Neural crest cell (in vitro differentiated cells): ENCODE results near the gene LAMC3. TPM values are rescaled to one million over a fixed set of nuclear protein-coding genes. Genes with fewer than 3 reads are reported as not detected.

Experiments used
- DNase-seq: peaks from one replicate; pipeline ENCODE4 v3.0.0; 2021; ENCODE audit warnings: low read depth, mixed read lengths, low spot score
- H3K27ac Mint-ChIP-seq: one replicate; pipeline ENCODE4 v1.8.0; 2021; ENCODE audit warnings: mild to moderate bottlenecking, mixed read lengths; ENCODE audit not compliant: unreplicated experiment
- H3K27me3 Mint-ChIP-seq: 2 replicates; pipeline ENCODE4 v1.8.0; 2021; ENCODE audit warnings: low read depth, mild to moderate bottlenecking, mixed read lengths
- H3K36me3 Mint-ChIP-seq: 2 replicates; pipeline ENCODE4 v1.8.0; 2021; ENCODE audit warnings: low read depth, mild to moderate bottlenecking, mixed read lengths
- H3K4me1 Mint-ChIP-seq: 2 replicates; pipeline ENCODE4 v1.8.0; 2021; ENCODE audit warnings: mixed read lengths
- H3K4me3 Mint-ChIP-seq: one replicate; pipeline ENCODE4 v1.8.0; 2021; ENCODE audit warnings: mild to moderate bottlenecking, mixed read lengths
- H3K9me3 Mint-ChIP-seq: 2 replicates; pipeline ENCODE4 v1.8.0; 2021; ENCODE audit warnings: mixed read lengths
- total RNA-seq: library from RNA; stranded (reverse); gene quantifications from 2 replicates; pipeline ENCODE4 v1.2.1, GENCODE V29; 2021
- TF ChIP-seq, protein P1 (sequence below): fragments of 200-600 bp; sonication (generic); conservative IDR thresholded peaks from 2 replicates; pipeline ENCODE4 v1.5.0; 2021; ENCODE audit warnings: antibody characterized with exemption, mild to moderate bottlenecking

The LAMC3 gene
- total RNA-seq, 1 donor from 2014 or later, result 4.0 TPM

DNA sequence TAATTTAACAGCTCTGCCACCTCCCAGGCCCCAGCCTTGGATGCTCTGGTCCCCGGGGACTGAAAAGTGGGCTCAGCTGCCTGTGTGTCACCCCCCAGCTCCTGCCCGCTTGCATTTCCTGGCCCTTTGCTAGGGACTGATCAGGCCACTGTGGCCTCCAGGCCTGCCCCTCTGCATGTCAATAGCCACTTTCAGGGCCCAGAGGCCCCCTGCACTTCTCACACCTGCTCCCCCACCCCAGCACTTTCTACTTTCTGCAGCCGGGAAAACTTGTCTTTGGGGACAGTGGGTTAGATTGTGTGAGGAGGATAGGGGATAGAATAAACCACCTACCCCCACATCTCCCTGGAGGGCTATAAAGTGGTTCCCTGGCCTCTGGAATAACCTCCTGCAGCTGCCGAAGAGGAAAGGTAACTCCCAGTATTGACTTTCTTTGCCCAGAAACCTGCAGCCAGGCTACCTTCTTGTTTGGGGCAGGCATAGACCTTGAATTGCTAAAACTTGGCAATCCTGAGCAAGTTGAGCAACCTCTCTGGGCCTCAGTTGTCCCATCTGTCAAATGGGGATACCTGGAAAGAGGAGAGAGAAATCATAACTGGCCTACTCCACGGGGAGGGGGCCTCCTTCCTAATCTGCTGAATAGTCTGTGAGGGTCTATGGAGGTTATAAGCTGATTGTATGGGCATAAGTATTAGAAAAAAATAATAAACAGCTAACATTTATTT is 95.2 kb downstream of the LAMC3 start:
- no peak for DNase-seq
- Mint-ChIP-seq H3K27me3 (no peaks in the 10 kb centered on the region), H3K27ac (no peak overlapping the region), H3K36me3 (peaks cover 7% of the 10 kb centered on the region), H3K4me3 (no peak overlapping the region), H3K9me3 (no peaks in the 10 kb centered on the region), H3K4me1 (peaks cover 16% of the 10 kb centered on the region)
- TF ChIP-seq, protein P1, sequence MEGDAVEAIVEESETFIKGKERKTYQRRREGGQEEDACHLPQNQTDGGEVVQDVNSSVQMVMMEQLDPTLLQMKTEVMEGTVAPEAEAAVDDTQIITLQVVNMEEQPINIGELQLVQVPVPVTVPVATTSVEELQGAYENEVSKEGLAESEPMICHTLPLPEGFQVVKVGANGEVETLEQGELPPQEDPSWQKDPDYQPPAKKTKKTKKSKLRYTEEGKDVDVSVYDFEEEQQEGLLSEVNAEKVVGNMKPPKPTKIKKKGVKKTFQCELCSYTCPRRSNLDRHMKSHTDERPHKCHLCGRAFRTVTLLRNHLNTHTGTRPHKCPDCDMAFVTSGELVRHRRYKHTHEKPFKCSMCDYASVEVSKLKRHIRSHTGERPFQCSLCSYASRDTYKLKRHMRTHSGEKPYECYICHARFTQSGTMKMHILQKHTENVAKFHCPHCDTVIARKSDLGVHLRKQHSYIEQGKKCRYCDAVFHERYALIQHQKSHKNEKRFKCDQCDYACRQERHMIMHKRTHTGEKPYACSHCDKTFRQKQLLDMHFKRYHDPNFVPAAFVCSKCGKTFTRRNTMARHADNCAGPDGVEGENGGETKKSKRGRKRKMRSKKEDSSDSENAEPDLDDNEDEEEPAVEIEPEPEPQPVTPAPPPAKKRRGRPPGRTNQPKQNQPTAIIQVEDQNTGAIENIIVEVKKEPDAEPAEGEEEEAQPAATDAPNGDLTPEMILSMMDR, result no peak

DNA sequence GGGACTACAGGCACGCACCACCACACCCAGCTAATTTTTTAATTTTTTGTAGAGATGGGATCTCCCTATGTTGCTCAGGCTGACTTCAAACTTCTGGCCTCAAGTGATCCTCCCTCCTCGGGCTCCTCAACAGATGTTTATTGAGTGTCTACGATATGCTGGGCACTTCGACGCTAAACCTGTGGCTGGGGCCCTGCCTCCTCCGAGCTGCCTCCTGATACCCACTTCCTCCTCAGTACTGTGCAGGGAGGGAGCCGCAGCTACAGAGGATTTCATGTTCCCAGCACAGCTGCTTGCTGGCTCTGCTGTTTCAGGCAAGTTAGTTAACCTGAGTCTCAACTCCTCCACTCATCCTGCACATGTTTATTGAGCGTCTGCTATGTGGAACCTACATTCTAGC is 97.0 kb downstream of the LAMC3 start:
- peak overlapping the region; percentile 45 for H3K4me3 Mint-ChIP-seq
- H3K27me3 Mint-ChIP-seq, result no peaks in the 10 kb centered on the region
- no peaks in the 10 kb centered on the region for H3K9me3 Mint-ChIP-seq
- DNase-seq, result no peak
- peak overlapping the region; percentile 37 for H3K27ac Mint-ChIP-seq
- peaks cover 16% of the 10 kb centered on the region for H3K4me1 Mint-ChIP-seq
- TF ChIP-seq, protein P1, result no peak
- H3K36me3 Mint-ChIP-seq, result peaks cover 9% of the 10 kb centered on the region

DNA sequence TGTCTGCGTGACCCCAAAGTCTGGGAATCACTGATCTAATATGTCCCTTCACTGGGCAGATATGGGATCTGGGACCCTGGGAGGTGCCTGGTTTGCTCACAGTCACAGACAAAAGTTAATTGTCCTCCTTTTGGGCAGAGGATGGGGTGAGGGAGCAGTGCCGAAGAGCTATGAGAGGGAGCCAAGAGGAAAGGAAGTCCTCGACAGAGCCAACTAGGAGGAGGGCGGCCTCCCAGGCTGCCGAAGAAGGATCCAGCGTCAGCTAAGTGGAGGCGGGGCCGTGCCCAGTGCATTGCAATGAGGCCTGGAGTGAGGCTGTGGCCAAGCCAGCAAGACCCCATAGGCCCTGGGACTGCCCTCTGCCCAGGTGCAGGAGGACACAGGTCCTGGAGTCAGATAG is 98.8 kb downstream of the LAMC3 start:
- TF ChIP-seq, protein P1, result no peak
- Mint-ChIP-seq H3K4me1 (peaks cover 34% of the 10 kb centered on the region), H3K9me3 (no peaks in the 10 kb centered on the region), H3K4me3 (peak overlapping the region; percentile 14), H3K36me3 (peaks cover 9% of the 10 kb centered on the region), H3K27ac (peak overlapping the region; percentile 87), H3K27me3 (no peaks in the 10 kb centered on the region)
- DNase-seq, result no peak

DNA sequence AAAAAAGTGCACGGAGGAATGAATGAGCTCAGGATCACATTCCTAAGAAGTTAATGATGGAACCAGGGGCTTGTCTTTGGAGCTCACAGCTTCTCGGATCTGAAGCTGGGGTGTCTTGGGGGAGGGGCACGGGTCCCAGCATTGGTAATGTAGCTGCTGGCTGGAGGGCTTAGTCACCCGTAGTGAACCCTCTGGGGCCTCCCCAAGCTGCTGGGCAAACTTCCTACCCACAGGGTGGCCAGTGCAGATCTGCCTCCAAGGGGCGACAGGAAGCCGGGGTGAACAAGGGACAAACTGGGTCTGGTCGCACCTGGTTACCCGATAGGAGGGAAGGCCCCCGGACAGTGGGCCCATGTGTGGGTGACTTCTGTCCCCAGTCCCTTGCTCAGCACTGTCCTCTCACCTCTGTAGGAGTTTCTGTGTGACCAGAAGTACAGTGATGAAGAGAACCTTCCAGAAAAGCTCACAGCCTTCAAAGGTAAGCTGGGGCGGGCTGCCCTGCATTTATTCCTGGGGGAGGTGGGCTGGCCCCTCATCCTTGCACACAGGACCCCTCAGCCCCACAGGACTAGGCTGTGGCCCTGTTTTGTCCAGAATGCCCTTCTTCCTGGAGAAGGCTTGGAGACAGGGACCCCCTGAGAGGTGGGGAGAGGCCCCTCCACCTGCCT is 102.3 kb downstream of the LAMC3 start:
- DNase-seq, result no peak

DNA sequence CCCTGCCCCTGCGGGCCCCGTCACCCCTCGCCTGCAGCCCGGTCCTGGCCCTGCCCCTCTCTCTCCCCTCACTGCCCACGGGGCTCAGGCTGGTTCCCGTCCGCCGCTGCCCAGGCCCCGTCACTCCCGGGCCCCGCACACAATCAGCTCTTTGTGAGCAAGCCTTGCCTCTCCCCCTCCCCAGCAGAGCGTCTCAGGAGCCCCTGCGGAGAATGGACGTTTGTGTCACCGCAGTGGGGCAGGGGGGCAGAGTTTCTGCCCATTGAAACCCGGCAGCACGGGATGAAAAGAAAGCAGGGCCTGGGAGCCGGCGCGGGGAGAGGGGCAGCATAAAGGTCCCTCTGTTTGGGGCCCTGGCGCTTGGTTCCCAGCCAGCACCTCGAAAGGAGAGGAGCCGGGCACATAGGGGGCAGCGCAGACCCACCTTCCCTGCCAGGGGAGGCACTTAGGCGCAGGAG is 102.9 kb downstream of the LAMC3 start:
- Mint-ChIP-seq H3K4me3 (peak overlapping the region; percentile 76), H3K36me3 (peaks cover 5% of the 10 kb centered on the region), H3K4me1 (peaks cover 47% of the 10 kb centered on the region), H3K9me3 (no peaks in the 10 kb centered on the region), H3K27ac (peak overlapping the region; percentile 96), H3K27me3 (no peaks in the 10 kb centered on the region)
- peak; percentile 73 for DNase-seq
- TF ChIP-seq, protein P1, result no peak

More for the DNA sequence above, 102.3 kb downstream of the LAMC3 start:
- peak overlapping the region; percentile 27 for H3K27ac Mint-ChIP-seq
- H3K9me3 Mint-ChIP-seq, result no peaks in the 10 kb centered on the region
- peaks cover 5% of the 10 kb centered on the region for H3K36me3 Mint-ChIP-seq
- H3K27me3 Mint-ChIP-seq, result no peaks in the 10 kb centered on the region
- TF ChIP-seq, protein P1, result no peak
- H3K4me3 Mint-ChIP-seq, result peak overlapping the region; percentile 76
- H3K4me1 Mint-ChIP-seq, result peaks cover 46% of the 10 kb centered on the region
